HG02852 (cell line): ENCODE results near the gene SETD6.
"Not testable (repeated sequence)": the region's sequence is repeated elsewhere in the genome, so short reads cannot be mapped to it uniquely, and the experiment has no call there.

Experiments
- ATAC-seq: cut with Tn5 transposase; IDR thresholded peaks from one replicate; pipeline ENCODE4 v1.9.1; 2021; ENCODE audit warnings: mild to moderate bottlenecking, moderate library complexity; ENCODE audit not compliant: unreplicated experiment

The SETD6 gene, protein sequence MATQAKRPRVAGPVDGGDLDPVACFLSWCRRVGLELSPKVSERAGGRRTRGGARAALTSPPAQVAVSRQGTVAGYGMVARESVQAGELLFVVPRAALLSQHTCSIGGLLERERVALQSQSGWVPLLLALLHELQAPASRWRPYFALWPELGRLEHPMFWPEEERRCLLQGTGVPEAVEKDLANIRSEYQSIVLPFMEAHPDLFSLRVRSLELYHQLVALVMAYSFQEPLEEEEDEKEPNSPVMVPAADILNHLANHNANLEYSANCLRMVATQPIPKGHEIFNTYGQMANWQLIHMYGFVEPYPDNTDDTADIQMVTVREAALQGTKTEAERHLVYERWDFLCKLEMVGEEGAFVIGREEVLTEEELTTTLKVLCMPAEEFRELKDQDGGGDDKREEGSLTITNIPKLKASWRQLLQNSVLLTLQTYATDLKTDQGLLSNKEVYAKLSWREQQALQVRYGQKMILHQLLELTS

GRCh38 chr16:58515125-58515870, at the start of gene SETD6:
SETD6 (plus strand) TSS chr16:58515517; CDS start chr16:58515538, 21 bp downstream.
- ATAC-seq: peak; percentile 72

DNA sequence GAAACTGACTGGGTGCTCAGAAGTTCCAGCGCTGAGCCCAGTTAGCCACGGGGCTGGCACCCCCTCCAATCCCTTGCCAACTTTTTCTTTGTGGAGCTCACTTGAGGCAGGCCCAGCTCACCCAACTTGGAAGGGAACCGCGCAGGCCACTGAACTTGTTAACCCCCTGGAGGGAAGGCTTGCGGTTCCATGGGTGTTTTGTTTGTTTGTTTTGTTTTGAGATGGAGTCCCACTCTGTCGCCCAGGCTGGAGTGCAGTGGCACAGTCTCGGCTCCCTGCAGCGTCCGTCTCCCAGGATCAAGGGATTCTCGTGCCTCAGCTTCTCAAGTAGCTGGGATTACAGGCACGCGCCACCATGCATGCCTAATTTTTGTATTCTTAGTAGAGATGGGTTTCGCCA, 49.5 kb upstream of the SETD6 start:
- no peak for ATAC-seq

DNA sequence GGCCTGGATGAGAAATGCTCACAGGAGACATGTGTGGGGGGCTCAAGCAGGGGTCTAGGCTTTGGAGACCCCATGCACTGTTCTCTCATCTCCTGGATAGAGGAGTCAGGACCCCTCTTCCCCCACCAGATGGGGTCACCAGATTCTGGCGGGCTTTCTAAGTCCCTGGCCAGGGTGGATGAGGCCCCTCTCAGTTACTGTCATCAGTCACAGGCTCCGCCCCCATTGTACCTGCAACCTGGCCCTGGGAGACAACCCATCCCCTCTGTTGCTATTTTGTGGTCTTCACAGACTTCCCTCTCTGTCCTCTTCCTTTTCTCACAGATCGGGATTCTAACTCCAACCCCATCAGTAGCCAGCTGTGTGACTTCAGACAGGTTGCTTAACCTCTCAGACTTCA, 48.9 kb upstream of the SETD6 start:
- no peak for ATAC-seq

DNA sequence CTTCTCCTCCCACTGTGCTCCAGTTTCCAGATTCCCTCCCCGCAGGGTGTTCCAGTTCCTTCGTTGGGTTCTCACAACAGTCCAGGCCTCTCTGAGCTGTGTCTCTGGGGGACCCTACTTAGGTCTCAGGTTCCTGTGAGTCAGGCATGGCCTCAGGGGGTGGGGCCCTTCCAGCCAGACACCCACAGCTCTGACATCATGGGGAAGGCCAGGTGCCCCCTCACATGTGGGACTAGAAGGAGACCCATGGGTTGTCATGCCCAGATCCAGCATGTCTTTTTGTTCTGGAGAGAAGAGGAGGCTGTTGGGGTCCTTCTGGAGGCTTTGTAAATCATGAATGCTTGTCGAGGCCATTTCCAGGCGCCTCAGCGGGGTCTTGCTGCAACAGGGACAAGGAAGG, 47.4 kb upstream of the SETD6 start:
- no peak for ATAC-seq

GRCh38 chr16:58471209-58471975, 43.9 kb upstream of the SETD6 start:
- no peak for ATAC-seq

DNA sequence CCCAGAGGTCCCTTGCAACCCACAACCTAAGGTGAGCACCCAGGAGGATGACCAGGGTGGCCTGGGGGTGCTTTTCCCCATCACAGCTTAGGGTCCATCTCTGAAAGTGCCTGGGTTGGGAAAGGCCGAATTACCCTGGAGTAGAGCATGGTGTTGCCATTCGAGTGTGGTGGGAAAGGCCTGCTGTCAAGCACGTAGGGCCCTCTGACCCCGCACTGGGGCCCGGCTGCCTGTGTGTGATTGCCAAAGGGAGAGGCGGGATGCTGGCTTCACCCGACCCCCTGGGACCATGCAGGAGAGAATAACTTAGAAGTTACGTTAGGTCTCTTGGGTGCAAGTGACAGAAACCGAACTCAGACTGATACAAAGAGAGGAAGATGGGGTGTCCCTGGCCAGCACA, 43.1 kb upstream of the SETD6 start:
- ATAC-seq: no peak

GRCh38 chr16:58472827-58473226, 42.5 kb upstream of the SETD6 start:
- ATAC-seq: no peak

GRCh38 chr16:58474296-58474695, 41.0 kb upstream of the SETD6 start:
- no peak for ATAC-seq

- ATAC-seq: no peak
Measured at GRCh38 chr16:58475091-58475619, 40.2 kb upstream of the SETD6 start.

DNA sequence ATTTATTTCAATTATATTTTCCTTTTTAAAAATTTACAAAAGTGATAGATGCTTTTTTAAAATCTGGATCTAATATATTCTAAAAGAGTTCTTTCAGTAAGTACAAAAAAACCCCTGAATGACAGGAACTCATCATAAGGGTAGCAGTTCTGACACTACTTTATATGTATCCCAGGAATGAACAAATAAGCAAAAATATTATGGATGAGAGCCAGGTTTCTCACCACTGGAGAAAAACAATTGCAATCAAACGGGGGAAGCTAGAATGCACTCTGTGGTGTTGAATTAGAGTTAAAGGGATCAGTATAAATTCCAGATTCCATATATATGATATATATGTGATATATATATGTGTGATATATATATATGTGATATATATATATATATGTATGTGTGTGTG, 38.5 kb upstream of the SETD6 start:
- no peak for ATAC-seq

GRCh38 chr16:58478427-58478826, 36.9 kb upstream of the SETD6 start:
- ATAC-seq: no peak

DNA sequence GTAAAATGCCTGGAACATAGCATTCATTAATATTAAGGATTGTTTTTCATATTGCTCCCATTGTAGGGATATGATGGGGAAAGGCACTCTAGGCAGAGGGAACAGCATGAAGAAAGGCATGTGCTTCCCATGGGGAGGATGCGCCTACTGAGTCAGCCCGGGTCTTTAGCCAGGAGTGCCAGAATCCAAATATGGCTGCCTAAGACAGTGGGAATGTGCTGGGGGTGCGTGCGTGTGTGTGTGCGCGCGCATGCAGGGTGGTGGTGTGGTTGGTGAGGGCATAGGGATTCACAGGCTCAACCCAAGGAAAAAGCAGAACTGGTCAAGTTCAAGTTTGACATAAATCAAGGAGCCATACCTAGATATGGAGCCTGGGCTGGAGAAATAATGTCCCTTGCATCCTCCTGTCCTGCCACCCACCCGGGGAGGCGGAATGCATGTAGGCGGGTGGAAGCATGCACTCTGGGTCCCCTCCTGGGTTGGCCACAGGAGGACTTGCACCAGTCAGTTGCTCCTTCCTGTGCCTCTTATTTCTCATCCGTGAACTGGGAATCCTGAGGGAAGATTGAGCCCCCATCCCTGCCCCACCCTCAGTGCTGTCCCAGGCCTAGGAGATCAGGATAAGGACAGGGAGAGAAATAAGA, 34.0 kb upstream of the SETD6 start:
- ATAC-seq: no peak

DNA sequence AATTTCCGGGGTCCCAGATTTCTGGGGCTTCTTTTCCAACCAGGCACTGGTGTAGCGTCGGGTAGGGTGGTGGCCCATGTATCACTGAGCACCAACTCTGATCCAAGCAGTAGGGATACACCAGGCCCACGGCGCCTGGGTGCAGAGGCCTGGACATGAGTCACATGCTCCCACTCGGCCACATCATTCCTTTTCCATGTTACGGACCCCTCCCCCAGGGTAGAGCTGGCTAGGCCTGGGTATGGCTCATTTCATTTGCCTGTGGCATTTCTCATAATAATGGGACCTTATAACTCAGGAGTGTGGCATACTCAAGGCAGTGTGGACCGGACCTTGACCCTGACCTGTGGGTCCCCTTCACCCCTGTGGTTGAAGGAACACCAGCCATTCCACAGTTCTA, 33.4 kb upstream of the SETD6 start:
- no peak for ATAC-seq

DNA sequence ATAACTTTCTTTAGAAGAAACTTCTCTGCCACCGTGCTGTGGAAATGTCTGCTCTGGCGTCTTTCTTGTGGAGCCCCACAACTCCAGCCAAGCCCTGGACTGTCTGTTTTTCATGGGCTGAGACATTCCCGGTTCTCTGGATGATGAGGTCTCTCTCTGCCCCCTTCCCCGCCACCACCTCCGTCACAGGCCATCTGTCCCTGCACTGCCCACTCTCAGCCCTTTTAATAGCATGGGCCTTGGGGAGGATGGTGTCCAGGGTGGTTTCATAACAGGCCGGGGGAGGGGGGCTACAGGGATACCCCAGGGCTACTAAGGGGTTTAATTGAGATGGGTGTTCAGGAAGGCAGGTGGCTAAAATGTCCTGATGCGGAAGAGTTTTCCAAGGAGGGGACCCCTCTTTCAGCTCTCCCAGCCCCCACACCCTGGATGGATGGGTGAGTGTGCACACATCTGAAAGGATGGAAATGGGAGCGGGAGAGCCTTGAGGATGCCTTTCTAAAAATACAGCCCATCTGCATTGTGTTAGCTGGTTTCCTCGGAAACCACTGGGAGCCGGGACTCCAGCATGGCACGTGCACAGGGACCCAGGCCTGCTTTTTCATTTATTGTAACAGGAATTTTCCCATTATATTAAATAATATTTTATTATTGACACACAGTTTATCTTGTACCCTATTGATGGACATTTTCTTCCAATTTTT, 30.0 kb upstream of the SETD6 start:
- ATAC-seq: no peak

GRCh38 chr16:58487566-58488351, 27.6 kb upstream of the SETD6 start:
- ATAC-seq: no peak

DNA sequence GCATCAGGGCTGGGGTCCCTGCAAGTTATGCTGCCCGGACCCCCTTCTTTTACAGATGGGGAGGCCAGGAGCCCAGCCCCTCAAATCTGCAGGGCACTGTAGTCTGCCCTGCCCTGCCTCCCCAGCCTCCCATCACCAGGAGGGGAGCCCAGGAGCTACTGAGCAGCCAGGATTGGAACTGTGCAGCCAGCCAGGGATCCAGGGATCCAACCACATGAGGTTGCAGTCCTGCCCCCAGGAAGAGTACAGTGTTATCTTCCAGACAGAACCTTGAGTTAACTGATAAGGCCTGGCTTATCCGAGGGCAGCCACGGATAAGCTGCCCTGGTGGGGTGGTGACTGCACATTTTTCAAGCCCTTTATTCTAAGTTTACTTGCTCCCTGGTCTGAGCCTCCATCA, 26.8 kb upstream of the SETD6 start:
- no peak for ATAC-seq

- ATAC-seq: no peak
Measured at GRCh38 chr16:58490065-58490464, 25.3 kb upstream of the SETD6 start.

DNA sequence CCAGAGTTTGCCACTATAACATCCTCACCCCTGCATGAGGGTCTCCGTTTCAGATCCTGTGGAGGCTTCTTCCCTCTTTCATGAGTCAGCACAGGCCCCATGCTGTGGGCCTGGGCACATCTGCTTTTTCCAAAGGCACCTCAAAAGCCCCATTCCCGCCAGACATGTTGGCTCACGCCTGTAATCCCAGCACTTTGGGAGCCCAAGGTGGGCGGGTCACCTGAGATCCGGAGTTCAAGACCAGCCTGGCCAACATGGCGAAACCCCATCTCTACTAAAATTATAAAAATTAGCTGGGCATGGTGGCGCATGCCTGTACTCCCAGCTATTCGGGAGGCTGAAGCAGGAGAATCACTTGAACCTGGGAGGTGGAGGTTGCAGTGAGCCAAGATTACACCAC, 24.8 kb upstream of the SETD6 start:
- ATAC-seq: not testable (repeated sequence)

DNA sequence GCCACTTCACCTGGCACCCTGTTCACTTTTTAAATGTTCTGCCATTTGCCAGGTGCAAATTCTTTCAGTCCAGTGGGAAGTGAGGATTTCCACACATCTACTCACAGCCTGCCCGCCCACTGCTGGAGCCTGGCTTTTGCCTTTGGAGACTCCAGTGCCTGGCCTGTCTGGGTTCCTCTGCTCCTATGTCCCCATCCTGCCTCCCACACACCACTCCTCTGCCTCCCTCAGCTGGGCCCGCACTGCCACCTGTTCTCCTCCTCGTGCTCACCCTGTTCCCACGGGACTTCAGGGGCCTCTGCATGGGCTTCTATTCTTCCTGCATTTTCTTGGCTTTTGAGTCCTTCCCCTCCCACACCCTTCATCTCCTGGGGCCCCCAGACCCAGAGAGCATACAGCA, 23.3 kb upstream of the SETD6 start:
- ATAC-seq: no peak
